NCI-H2196 (cell line): ENCODE results near the gene SURF2.
"Not testable (repeated sequence)": the region's sequence is repeated elsewhere in the genome, so short reads cannot be mapped to it uniquely, and the experiment has no call there.

Experiments
- DNase-seq: peaks from one replicate; lab custom pipeline; 2025; ENCODE audit not compliant: unreplicated experiment; lab: John Stamatoyannopoulos, UW

The SURF2 gene

DNA sequence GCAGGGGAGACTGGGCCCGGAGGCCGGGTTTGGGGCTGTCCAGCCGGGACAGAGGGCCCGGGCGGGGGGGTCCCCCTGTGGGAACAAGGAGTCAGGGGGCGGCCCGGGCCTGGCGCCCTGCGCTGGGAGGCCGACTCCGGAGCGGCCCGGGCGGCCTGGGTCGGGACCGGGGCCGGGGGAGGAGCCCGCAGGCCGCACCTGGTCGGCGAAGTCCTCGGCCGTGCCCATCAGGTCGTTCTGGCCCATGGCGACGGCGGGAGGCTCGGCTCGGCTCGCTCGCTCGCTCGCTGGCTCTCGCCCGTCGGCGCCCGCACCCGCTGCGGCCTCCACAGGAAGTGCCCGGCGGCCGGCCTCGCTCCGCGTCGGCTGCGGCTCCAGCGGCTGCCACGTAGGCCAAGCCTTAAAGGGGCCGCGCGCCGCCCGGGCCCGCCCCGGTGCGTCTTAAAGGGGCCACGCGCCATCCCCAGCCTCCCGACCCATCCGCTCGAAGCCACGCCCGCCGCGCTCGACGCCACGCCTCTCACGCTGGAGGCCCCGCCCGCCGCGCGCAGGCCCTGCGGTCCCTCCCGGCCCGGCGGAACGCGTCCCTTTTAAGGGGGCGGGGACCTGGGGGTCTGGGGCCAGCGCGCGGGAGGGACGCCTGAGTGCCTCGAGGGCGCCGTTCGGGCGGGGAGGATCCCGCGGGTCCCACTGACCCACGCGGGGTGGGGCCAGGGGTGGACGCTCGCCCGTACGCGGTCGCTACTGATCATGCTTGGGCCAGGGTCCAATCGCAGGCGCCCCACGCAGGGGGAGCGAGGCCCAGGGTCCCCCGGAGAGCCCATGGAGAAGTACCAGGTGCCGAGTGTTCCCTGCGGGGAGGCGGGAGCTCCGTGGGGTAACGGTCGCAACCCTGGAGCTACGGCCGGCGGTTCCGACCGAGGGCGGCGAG, 19.6 kb downstream of the SURF2 start, which contains the start of the genes STKLD1 and SURF4:
STKLD1 (plus strand) TSS at position 643 of the 931 bp plus-strand sequence; CDS start at position 751, 108 bp downstream.
SURF4 (minus strand) TSS at position 337 of the 931 bp plus-strand sequence; CDS start at position 246, 91 bp downstream.
- DNase-seq, result peak; percentile 96

DNA sequence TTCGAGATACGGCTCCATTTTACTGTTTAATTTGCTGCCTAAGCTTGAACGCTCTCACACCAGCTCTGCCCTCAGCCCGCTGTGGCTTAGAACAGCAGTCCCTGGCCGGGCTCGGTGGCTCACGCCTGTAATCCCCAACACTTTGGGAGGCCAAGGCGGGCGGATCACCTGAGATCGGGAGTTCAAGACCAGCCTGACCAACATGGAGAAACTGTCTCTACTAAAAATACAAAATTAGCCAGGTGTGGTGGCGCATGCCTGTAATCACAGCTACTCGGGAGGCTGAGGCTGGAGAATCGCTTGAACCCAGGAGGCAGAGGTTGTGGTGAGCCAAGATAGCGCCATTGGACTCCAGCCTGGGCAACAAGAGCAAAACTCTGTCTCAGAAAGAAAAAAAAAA, 20.9 kb downstream of the SURF2 start:
- not testable (repeated sequence) for DNase-seq

DNA sequence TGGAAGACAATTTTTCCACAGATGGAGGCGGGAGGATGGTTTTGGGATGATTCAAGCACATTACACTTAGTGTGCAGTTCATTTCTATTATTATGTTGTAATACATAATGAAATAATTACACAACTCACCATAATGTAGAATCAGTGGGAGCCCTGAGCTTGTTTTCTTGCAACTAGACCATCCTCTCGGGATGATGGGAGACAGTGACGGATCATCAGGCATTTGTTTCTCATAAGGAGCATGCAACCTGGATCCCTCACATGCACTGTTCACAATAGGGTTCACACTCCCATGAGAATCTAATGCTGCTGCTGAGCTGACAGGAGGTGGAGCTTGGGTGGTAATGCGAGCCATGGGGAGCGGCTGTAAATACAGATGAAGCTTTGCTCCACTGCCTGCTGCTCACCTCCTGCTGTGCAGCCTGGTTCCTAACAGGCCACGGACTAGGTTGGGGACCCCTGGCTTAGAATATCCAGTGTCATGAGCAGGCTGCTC, 21.4 kb downstream of the SURF2 start:
- DNase-seq, result no peak

DNA sequence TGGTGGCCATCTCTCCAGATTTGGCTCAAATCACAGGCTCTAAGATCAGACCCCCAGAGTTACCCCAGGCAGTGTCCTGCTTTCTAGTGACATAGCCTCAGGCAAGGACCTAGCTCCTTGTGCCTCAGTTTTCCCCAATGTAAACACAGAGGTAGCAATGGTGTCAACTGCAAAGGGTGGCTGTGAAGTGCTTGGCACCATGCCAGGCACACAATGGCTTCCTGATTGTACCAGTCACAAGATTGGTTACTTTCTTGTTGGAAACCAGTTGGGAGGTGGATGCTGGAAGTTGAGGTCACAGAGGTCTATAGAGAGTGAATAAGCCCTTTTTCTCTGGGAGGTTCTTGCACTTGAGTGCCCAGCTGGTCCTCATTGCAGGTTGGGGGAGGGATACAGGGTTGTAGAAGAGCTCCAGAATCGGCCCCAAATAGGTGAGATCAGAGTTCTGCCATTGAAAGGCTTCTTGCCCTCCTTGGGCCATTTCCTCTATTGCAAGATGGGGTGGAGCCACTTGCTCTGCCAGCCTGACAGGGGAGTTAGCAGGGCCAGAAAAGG, 22.1 kb downstream of the SURF2 start:
- peak; percentile 24 for DNase-seq

DNA sequence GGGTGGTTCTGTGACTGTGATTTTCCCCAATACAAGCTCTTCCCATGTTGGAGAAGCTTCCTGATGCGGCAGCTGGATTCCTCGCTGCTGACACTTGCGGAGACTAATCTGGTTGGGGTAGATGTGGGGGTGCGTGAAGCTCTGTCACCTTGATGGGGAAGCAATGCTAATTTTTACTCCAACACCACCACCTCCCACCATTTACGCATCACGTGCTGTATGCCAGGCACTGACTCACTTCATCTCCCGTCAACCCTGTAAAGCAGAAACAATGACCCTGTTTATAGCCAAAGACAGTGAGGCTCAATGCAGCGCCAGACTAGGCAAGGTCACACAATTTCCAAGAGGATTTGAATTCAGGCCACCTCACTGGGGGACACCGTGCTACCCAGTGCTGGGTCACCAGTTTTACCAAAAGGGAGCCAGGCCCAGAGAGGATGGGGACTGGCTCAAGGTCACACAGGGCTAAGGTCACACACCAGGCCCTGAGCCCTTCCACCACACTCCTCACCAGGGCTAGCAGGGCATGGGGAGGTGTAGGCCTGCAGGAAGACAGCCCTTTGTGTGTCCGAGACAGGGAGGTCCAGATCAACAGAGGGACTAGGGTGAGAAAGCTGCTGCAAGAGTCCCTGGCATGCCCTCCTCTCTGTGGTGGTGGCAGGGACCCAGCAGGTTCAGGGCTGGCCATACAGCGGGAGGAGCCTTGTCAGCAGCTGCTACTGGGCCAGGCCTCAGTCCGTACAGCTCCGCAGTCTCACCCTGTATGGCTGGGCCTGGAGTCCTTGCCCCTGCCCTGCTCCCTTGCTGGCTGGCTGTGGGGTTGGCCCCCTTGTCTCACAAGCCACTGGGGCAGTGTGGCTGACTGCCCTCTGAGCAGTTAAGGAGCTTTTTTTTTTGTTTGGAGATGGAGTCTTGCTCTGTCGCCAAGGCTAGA, 23.1 kb downstream of the SURF2 start:
- DNase-seq, result no peak

DNA sequence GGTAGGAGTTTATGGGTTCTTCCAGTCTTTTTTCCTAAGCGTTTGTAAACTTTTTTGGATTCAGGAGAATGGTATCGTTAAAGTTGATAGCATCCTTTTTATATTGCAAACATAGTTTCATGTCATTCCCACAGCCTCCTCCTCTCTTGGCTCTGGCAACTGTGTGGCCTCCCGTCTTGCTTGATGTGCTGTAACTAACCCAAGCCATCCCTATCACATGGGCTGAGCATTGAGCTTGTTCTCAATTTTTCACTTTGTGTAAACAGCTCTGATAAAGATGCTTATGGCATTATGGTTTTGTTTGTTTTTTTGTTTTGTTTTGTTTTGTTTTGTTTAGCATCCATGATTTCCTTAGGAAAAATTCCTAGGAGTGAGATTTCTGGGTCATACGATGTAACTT, 24.4 kb downstream of the SURF2 start:
- DNase-seq, result no peak

DNA sequence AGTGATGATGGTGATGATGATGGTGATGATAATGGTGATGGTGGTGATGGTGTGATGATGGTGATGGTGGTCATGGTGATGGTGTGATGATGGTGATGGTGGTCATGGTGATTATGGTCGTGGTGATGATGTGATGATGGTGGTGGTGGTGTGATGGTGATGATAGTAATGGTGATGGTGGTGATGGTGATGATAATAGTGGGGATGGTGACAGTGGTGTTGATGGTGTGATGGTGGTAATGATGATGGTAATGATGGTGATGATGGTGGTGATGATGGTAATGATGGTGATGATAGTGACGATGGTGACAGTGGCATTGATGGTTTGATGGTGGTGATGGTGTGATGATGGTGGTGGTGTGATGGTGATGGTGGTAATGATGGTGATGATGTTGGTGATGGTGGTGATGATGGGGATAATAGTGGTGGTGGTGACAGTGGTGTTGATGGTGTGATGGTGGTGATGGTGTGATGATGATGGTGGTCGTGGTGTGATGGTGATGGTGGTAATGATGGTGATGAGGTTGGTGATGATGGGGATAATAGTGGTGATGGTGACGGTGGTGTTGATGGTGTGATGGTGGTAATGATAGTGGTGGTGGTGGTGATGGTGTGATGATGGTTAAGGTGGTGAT, 26.3 kb downstream of the SURF2 start:
- DNase-seq, result no peak

DNA sequence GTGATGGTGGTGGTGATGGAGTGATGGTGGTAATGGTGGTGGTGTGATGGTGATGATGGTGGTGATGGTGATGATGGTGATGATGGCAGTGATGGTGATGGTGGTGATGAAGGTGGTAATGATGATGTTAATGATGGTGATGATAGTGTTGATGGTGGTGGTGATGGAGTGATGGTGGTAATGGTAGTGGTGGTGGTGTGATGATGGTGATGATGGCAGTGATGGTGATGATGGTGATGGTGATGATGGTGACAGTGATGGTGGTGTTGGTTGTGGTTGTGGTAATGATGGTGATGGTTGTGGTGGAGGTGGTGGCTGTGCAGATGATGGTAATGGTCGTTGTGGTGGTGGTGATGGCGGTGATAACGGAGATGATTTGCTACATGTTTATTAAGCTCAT, 27.1 kb downstream of the SURF2 start:
- DNase-seq, result no peak

DNA sequence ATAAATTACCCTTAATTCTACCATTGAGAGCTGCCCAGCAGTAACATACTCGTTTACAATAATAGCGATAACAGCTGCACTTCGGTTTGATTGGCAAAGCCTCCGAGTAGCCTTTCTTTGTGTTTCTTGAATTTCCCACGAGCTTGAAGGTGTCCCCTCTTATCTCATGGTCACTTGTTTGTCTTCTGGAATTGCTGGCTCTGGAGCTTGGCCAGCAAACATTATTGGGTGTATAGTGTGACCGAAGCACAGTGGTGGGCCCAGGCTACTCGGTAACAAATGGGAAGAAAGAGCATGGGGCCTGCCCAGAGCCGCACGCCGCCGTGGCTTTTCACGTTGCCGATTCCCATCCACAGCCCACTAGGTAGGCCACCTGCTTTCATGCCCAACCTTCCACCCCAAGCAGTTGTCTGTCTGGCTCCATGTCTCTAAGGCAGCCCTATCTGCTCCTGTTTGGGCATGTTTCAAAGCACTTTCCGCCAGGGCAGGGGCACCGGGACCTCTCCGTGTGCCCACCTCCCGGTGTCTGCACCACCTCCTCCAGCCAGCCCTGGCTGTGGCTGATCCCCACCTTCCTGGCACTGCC, 28.5 kb downstream of the SURF2 start:
- no peak for DNase-seq

DNA sequence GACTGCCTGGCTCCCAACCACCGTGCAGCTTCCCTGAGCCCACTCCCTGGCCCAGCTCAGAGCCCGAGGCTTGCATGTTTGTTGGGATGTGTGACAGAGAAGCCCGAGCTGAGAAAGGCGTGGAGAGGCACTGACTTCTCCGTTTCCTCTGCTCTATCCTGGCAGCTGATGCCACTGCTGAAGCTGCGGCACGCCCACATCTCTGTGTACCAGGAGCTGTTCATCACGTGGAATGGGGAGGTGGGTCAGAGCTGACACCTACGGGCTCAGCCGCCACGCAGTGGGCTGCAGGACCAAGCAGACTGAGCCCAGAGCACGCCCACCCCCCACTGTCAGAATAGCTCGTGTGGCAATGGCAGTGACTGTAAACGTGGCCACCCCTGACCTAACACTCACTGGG, 29.1 kb downstream of the SURF2 start:
- DNase-seq, result no peak

DNA sequence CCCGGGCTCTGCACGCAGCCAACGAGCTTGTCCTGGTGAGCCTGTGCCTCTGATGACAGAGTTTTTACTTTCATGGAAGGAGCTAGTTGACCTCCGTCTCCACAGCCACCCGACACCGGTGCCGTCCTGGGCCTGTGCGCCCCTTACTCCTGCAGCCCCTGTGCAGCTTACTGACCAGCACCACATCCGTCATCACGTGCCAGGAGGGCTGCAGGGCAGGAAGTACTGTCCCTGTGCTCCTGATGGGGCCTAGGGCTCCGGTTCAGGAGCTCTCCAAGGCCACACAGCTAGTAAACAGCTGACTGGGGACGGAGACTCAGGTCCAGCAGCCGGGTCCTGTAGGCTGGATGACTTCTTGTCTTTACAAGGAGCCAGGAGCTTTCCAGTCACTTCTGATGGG, 30.0 kb downstream of the SURF2 start:
- DNase-seq, result no peak

DNA sequence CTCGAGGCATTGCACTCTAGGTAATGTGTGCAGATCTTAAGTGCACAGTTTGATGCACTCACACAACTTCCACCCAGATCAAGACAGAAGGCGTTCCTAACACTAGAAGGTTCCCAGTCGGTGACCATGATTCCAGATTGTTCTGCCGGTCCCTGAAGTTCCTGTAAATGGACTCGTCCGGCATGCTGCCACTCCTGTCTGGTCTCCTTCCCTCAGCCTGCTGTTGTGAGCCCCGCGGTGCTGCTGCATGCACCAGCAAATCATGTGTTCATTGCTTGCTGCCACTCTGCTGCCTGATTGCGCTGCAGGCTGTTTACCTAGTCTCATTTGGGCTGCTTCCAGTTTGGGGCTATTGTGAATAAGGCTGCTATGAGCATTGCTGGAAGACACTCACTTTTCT, 31.3 kb downstream of the SURF2 start:
- DNase-seq, result no peak

DNA sequence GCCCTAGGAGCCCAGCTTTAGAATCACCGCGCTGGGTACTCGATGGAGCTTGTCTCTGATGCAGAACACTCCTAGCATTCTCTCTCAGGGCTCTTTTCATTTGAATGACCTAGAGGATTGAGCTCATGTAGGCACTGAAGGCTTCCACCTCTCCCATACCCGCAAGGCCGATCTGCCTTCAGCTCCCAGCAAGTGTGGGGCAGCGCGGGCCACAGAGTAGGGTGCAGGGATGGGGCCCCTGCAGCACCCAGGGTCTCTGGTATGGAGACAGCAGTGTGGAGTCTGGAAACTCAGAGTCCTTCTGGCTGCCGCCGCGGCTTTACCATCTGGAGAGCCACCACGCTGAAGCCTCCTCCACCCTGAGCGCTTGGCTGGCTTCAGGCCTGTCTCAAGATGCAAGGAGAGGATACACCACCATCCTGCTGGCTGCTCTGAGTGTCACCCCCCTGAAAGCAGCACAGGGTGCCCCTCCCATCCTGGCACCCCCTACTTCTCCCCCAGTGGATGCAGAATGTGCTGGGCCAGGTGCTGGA, 32.7 kb downstream of the SURF2 start:
- DNase-seq, result no peak

DNA sequence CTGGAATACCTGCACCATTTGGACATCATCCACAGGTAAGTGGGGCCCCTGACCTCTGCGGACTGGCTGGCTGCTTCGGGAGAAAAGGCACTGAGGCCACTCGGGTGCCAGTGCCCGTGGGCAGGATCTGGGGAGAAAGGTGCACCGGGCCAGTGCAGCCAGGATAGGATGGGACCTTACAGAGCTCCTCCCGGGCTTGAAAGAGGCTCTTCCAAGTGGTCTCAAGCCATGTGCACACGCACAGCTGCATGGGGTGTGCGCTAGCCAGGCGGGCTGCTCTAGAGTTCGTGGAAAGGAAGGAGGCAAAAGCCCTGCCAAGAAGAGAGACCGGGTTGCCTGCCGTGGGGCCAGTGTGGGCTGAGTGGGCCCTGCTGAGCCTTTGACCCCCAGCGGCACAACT, 33.2 kb downstream of the SURF2 start:
- DNase-seq, result no peak

DNA sequence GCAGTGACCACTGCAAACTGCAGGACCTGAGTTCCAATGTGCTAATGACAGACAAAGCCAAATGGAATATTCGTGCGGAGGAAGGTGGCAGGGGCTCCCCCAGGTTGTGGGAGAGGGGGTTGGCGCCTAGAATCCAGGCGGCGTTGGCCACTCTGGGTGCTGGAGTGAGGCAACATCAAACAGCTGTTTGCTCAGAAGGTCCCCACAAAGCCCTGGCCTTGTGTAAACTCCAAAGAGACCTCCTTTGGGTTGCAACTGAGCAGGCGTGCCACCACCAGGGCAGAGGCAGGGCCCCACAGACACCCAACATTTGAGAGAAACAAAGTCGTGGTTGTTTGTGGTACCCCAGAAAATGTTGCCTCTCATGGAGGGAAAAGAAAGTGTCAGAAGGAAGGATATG, 34.4 kb downstream of the SURF2 start:
- no peak for DNase-seq

DNA sequence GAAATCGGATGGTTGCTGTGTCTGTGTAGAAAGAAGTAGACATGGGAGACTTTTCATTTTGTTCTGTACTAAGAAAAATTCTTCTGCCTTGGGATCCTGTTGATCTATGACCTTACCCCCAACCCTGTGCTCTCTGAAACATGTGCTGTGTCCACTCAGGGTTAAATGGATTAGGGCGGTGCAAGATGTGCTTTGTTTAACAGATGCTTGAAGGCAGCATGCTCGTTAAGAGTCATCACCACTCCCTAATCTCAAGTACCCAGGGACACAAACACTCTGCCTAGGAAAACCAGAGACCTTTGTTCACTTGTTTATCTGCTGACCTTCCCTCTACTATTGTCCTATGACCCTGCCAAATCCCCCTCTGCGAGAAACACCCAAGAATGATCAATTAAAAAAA, 35.1 kb downstream of the SURF2 start:
- not testable (repeated sequence) for DNase-seq

DNA sequence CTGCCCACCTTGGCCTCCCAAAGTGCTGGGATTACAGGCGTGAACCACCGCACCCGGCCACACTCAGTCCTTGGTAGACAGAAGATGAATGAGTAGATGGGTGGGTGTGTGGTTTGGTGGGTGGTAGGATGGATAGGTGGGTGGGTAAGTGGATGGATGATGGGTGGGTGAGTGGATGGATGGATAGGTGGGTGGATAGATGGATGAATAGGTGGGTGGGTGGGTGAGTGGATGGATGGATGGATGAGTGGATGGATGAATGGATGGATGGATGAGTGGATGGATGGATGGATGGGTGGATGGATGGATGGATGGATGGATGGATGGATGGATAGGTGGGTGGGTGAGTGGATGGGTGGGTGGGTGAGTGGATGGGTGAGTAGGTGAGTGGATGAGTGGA, 36.0 kb downstream of the SURF2 start:
- DNase-seq, result not testable (repeated sequence)

DNA sequence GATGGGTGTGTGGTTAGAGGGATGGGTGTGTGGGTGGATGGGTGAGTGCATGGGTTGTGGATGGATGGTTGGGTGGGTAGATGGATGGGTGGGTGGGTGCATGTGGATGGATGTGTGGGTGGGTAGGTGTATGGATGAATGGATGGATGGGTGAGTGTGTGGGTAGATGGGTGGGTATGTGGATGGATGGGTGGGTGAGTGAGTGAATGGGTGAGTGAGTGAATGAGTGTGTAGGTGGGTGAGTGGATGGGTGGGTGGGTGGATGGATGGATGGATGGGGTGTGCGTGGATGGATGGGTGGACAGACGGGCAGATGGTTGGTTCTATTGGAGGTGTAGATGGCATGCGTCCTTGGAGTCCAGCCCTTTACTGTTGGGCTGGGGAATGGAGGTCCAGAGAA, 37.0 kb downstream of the SURF2 start:
- no peak for DNase-seq

DNA sequence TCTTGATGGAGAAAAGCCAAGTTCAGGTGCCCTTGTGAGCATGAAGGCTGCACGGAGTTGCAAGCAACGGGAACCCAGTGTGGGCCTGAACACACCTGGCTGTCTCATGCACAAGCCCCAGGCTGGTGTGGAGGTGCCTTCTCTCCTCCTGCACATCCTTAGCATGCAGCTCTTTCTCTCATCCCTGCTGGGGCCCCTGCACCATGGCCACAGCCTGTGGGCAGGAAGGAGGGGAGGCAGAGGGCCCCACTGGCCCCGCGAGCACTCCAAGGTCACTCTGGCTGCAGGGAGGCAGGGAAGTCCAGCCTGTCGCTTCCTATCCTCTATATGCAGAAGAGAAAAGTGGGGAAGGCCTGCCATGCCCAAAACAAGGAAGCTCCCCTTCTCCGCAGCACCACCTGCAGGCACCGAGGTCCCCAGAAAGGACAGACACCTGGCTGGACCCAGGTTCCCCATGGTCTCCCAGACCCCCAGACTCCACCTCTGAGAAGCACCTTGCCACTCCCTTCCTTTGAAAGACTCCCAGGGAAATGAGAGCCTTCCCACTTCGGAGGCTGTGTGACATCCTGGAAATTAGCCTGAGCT, 38.4 kb downstream of the SURF2 start:
- no peak for DNase-seq

DNA sequence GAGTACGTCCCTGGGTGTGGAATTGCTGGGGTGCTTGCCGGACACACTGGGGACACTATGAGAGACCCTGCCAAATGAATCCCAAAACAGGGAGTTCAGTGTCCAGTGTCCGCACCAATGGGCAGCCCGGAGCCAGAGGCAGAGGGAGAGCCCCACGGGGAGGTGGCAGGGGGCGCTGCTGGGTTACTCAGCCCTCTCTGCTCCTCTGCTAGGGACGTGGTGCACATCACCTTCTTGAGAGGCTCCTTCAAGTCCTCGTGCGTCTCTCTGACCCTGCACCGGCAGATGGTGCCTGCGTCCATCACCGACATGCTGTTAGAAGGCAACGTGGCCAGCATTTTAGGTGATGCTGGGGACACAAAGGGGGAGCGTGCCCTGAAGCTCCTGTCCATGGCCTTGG, 40.6 kb downstream of the SURF2 start:
- no peak for DNase-seq
